Fibroblast of skin of left biceps (primary cell): ENCODE measurements around the gene DHX30.
"Not testable (repeated sequence)": the region's sequence is repeated elsewhere in the genome, so short reads cannot be mapped to it uniquely, and the experiment has no call there.

Experiments
- DNase-seq, 2 experiments: peaks; one replicate each; pipeline ENCODE4 v3.0.0-alpha.2; 2013; ENCODE audit warnings: low read depth in 2 of 2

Gene DHX30

GRCh38 chr3:47803480-47804025 lies 615 bp downstream of the DHX30 start:
- no peak for DNase-seq

- DNase-seq, result no peak
These were observed 1.6 kb downstream of the DHX30 start for GRCh38 chr3:47804577-47804976.

- DNase-seq, result no peak
These were observed 10.7 kb downstream of the DHX30 start for GRCh38 chr3:47813551-47814177.

- DNase-seq, result no peak
These were observed 14.7 kb downstream of the DHX30 start for GRCh38 chr3:47817609-47818008.

- peak; percentile 49 to 60 for DNase-seq
These were observed 21.9 kb downstream of the DHX30 start for GRCh38 chr3:47824541-47825473.

- DNase-seq, result no peak
These were observed 22.7 kb downstream of the DHX30 start for GRCh38 chr3:47825590-47825989.

GRCh38 chr3:47829482-47829881 lies 26.5 kb downstream of the DHX30 start:
- DNase-seq, result not testable (repeated sequence)

GRCh38 chr3:47836986-47837385 lies 34.0 kb downstream of the DHX30 start:
- no peak for DNase-seq

- no peak for DNase-seq
These were observed 35.6 kb downstream of the DHX30 start for GRCh38 chr3:47838503-47838902.

GRCh38 chr3:47841786-47842349 lies 38.9 kb downstream of the DHX30 start:
- no peak for DNase-seq

GRCh38 chr3:47846186-47846879 lies 43.4 kb downstream of the DHX30 start:
- DNase-seq, result no peak

- DNase-seq, result no peak
These were observed 43.9 kb downstream of the DHX30 start for GRCh38 chr3:47846880-47847248.

- no peak for DNase-seq
These were observed 44.3 kb downstream of the DHX30 start for GRCh38 chr3:47847260-47847659.

- DNase-seq, result no peak
These were observed 45.0 kb downstream of the DHX30 start for GRCh38 chr3:47847801-47848518.

GRCh38 chr3:47848599-47849117 lies 45.7 kb downstream of the DHX30 start:
- no peak for DNase-seq

GRCh38 chr3:47849186-47849698 lies 46.3 kb downstream of the DHX30 start:
- DNase-seq, result no peak

GRCh38 chr3:47849699-47850563 lies 47.0 kb downstream of the DHX30 start:
- no peak for DNase-seq

- DNase-seq, result no peak
These were observed 47.8 kb downstream of the DHX30 start for GRCh38 chr3:47850564-47851410.
